HG02852 (cell line): ENCODE measurements around the gene WASF3.

Experiments used
- ATAC-seq: cut with Tn5 transposase; IDR thresholded peaks from one replicate; pipeline ENCODE4 v1.9.1; 2021; ENCODE audit warnings: mild to moderate bottlenecking, moderate library complexity; ENCODE audit not compliant: unreplicated experiment

WASF3 gene

DNA sequence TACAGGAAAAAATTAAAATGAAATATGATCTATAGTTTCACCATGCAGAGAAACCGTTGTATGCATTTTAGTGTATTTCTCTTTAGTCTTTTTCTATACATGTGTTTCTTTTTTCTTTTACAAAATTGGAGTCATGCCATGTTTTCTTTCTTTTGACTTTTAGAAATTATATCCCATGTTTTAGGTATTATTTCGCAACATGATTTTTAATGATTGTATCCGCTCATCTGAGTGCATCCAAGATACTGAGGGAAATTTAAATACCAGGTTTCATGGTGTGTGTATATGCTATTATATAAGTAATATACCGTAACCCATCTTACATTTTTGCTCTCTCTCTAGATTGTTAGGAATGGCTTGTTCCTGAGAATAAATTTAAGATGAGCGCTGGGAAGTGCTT lies 120.8 kb downstream of the WASF3 start:
- ATAC-seq = no peak

DNA sequence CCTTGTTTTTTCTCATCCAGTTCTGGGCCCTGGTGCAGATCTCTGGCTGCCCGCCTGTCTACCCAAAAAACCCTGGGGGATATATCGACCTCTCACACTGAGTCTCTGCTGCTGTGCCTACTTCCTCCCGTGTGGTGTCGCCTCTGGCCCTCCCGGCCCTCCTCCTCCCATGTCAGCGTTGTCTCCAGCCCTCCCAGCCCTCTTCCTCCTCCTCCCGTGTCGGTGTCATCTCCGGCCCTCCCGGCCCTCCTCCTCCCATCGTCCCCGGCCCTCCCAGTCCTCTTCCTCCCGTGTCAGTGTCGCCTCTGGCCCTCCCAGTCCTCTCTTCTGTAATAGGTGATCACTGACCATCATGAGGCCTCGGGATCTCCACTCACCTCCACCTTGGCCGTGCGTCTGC lies 121.3 kb downstream of the WASF3 start:
- no peak for ATAC-seq

DNA sequence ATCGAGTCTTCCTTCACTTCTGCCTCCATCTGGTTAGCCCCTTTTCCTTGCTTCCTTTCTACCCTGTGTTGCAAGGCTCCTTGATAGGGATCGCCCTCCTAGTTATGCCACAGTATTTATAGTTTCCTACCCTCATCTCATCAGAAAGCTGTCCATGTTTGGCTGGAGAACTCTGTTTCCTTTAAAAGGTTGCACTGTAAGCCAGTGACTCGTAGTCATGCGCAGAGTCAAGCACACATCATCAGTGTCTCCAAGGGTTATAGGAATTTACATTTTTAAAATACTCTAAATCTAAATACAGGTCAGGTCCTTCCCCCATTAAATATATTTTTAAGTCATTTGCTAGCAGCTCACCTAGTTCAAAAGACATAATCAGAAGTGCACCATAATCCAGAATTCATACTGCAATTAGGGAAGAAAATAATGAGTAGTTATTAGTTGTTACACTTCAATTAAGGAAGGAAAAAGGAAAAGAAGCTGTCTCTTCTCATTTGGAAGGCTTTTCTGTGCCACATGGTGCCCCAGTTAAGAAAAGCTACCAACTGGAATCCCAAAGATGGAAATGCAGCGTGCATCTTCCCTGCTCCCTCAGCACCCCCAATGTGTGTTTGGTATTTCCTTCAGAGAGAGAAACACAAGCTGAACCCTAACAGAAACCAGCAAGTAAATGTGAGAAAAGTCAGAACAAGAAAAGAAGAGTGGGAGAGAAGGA lies 122.1 kb downstream of the WASF3 start:
- no peak for ATAC-seq

DNA sequence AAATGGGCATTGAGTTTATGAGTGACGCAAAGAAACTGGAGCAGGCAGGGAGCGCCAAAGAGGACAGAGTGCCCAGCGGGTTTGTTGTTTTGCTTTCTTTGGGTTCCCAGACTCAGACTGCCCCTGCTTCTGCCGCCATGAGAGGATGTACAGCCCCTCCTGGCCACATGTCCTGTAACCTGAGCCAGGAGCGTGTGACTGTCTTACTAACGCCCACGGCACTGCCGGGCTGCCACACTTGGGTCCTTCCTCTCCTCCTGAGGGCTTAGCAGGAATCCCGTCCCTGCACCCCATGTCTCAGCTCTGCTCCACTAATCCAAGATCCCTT lies 122.6 kb downstream of the WASF3 start:
- no peak for ATAC-seq

DNA sequence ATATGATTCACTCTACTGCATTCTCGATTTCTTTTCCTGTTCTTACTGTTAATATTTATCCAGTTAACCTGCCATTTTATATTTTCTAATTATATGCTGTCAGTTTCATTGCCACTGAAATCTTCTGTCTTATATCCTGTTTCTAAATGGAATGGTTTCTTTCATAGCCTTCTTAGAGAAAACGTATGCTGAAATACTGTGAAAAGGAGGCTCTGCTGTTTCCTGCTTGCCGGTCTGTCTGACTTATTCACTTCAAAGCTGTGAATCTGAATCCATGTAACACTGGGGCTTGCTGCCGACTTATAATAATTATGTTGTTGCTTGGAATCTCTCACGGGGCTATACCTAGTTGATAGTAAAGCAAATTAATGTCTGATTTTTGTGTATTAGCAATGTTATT lies 123.1 kb downstream of the WASF3 start:
- no peak for ATAC-seq

DNA sequence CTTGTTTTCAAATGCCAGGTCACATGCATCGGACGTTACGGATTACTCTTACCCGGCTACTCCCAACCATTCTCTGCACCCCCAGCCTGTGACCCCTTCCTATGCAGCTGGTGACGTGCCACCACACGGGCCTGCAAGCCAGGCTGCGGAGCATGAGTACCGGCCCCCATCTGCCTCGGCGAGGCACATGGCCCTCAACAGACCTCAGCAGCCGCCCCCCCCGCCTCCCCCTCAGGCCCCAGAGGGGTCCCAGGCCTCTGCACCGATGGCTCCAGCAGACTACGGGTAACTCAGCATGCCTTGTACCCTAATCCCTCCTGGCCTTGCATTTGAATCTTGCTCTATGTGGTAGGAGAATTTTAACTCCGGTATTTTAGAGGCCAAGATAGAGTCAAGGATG lies 123.6 kb downstream of the WASF3 start:
- no peak for ATAC-seq

DNA sequence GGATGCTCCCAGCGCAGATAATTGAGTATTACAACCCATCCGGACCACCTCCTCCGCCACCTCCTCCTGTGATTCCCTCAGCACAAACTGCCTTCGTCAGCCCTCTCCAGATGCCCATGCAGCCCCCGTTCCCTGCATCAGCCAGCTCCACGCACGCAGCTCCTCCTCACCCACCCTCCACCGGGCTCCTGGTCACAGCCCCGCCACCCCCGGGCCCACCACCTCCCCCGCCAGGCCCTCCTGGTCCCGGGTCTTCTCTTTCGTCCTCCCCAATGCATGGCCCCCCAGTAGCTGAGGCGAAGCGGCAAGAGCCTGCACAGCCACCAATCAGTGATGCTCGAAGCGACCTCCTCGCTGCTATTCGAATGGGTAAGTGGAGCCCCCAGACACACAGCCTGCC lies 125.1 kb downstream of the WASF3 start:
- no peak for ATAC-seq

DNA sequence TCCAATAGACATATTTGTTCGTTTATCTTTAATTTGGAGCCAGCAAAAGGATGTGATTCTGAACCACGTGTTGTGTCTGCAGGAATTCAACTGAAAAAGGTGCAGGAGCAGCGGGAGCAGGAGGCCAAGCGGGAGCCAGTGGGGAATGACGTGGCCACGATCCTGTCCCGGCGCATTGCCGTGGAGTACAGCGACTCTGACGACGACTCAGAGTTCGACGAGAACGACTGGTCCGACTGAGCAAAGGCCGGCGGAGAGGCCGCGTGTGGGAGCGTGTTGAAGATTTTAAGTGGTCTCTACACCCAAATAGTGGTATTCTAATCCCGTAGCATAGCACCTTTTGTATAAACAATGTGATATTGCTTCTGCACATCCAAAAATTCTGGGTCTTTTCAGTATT lies 128.1 kb downstream of the WASF3 start:
- no peak for ATAC-seq

DNA sequence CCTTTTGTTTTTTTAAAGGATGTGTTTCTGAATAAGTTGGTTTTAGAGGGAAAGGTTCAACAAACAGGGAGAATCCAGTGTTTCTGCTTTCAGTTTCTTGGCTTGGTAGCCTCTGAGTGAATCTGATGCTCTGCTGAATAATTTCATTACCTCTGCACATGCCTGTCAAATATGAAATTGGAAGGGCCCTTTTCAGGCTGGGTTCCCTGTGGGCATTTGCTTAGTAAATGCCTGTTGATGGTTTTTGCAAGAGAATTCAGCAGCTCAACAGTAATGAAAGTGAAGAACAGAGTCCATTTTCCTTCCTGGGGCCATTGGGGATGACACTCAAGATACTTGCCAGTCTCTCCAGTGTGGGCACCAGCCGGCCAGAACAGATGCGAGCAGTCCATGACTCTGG lies 128.8 kb downstream of the WASF3 start:
- no peak for ATAC-seq

DNA sequence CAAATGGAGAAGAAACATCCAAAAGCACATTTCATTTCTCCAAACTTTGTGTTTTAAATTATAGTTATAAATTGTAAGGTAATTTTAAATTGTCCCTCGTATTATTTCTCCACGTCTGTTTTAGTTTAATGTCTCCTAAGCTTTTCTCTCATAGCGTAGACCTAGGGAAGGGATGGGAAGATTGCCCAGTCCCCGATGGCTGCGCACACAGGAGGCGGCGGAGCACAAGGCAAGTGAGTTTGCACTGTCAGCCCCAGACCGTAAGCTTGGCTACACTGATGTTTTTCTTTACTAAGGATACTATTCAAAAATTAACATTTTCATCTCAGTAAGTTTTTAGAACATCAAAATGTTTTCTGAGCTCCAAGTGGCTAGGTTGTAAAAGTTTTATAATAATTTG lies 130.8 kb downstream of the WASF3 start:
- ATAC-seq = no peak

DNA sequence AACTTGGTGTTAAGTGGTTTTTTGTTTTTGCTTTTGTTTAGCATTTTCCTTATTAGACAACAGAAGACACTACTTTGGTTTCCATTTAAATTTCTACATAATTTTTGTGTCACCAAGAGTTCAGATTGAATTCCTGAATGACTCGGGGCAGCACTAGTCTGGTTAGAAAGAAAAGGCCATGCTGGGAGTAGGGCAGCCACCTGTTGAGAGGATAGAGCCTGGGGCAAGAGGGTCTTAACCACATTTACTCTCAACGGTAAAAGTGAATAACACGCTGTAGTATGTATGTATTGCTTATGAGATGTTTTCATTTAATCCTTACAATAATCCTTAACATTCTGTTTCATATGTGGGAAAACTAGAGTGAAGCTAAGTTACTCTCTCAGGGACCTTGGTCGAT lies 131.5 kb downstream of the WASF3 start:
- ATAC-seq = no peak

DNA sequence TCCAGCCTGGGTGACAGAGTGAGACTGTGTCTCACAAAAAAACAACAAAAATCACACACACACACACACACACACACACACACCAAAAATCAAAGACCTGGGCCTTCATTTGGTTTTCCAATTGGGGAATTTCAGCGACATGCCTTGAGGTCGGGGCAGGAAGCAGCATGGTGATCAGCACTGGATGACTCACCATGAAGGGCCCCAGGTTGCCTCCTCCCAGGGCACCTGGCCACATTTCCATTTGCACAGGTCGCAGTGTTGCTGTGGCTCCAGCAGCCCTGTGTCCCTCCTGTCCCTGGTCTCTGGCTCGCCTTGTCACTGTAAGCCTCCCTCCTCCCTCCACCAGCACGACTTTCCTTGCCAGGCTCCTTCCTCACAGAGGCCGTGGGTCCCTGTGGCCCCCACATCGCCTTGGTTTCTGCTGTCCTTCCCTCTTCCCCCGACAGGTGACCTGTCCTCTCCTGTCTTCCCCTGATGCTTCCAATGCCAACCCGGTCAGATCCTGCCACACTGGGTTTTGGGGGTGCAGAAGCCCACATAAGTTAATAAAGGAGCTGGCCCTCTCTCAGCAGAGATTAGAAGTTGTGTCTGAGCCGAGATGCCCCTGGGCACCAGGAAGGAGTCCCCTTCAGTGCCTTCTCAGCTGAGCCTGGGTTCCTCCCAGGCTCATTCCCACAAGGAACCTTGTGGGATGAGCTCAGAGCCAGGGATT lies 136.4 kb downstream of the WASF3 start:
- ATAC-seq = no peak

DNA sequence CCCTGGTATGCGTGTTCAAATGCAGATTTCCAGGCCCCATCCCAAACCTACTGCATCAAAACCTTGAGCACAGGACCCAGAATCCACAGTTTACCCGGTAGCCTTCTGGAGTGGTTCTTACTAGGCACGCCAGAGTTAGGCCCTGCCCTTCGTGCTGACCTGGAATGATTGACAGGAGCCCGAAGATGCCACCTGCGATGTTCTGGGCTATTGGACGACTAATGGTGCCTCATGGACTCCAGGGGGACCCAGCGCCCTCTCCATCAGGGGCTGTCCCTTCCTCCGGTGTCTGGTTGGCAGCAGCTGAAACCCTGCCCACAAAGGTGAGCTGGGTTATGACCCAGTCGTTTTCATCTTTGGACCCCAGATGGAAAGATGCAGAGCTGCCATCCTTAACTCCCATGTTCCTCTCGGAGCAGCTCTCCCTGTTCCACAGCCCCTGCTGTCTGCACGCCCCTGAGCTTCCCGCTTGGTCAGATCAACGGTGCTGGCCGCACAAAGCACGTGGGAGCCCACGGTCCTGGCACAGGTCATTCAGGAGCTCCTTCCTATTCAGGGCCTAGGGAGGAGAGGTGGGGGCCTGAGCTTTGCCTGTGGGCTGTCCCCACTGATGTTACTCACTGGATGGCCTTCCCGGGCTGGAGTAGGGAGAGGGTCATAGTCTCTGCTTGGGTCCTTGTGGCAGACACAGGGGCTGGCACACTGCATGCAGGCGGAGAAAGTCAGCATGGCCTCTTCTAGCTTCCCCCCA lies 137.3 kb downstream of the WASF3 start:
- no peak for ATAC-seq

DNA sequence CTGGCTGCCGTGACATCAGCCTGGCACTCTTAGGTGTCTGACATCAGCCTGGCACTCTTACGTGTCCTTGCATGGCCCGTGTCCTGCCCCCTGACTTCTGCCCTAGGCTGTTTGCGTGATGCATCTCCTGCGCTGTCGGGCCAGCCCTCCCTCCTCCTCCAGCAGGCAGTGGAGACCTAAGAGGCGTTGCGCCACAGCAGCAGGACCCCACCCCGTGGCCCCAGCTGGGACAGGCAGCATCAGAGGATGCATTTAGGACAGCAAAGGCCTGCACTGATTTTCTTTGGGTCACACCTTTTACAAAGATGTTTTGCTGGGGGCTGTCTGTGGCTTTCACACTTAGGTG lies 137.8 kb downstream of the WASF3 start:
- no peak for ATAC-seq

DNA sequence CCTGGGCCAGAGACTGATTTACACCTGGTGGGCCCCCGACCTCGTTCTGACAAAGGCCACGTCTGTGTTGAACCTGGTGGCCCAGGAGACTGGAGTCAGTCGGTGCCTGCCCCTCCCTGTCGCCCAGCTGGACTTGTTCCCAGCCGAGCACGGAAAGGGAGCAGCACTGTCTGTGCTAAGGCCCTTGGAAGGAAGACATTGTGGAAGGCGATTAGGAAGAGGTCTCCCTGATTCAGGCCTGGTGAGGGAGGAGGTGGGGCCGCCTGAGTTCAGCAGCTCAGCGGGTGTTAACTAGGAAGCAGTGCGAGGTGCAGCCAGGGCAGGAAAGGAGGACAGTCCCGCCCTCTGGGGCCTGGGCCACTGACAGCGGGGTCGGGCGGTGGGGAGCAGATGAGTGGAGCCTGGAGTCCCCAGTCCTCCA lies 138.4 kb downstream of the WASF3 start:
- ATAC-seq = no peak

DNA sequence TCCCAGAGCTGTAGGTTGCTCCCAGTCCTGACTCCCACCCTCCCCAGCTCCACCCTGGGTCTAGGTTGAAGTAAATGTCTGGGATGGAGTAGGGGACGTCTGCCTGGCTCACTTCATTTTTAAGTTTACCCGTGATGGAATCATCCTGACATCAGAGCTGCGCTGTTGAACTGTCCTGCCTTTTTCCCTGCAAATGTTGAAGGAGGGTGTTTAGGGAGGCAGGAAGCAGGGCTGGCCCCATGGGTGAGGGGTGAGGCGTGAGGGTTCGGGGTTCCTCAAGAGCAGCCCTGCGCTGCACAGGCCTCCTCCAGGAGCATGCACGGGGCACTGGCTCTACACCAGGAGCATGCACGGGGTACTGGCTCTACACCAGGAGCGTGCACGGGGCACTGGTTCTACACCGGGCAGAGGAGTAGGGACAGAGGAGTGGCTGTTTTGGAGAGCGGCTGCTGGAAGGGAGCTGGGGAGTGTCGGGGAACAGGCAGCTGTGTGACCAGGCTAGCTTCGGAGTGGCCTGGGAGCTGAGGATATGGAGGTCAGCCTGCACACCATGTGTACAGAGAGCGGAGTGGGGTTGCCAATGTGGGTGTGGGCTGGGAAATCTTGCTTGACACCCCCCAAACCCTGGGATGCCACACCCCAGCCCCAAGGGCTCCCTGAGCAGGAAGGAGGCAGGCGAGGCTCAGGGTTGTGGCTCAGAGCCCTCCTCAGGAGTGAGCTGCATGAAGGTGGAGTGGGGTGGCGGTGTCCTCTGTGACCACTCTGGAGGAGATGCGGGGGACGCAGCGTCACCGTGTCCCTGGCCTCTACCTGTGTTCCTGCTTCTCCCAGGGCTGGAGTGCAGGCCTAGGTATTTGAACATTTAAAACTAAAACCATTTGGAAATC lies 139.8 kb downstream of the WASF3 start:
- no peak for ATAC-seq

DNA sequence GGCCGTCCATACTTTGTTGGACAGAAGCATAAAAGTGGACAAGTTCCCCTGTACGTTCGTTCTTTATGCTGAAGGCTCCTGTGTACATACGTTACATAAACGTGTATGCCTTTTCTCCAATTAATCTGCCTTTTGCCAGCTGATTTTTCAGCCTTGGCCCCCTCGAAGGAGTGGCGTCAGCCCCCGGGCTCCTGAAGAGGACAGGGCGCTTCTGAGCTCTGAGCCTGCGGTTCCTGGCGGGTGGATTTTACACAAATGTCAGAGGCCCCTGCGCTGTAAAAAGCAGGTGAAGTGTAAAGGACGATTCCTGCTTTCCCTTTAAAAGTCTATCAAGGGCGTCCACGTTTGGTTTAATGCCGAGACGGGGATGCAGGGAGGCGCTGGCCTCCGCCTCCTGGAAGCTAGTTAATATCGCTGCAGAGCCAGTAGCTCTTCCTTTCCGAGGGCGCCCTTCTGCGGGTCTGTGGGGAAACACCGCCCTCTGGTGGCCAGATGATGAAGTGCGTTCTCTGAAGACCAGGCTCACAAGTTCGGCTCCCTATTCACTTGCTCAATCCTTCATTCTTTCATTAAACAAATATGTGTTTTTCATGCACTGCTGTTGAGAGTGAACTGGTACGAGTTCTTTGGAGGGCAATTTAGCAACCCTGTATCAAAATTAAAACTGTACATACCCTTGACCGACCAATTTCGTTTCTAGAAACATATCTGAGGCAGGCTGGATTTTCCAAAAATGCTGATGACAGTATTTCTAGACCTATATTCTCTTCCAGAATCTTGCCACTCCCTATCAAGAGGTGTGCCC lies 141.1 kb downstream of the WASF3 start:
- ATAC-seq = no peak

DNA sequence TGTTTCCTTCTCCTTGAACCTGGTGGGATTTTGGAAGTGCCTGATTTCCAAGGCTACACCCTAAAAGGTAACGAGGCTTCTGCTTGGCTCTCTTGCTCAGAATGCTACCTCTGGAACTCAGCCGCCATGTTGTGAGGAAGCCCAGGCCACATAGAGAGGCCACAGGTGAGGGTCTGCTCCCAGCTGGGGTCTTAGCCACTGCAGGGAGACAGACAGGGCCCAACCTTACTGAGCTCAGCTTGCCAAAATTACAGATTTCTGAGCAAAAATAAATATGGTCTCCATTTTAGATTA lies 141.7 kb downstream of the WASF3 start:
- no peak for ATAC-seq

DNA sequence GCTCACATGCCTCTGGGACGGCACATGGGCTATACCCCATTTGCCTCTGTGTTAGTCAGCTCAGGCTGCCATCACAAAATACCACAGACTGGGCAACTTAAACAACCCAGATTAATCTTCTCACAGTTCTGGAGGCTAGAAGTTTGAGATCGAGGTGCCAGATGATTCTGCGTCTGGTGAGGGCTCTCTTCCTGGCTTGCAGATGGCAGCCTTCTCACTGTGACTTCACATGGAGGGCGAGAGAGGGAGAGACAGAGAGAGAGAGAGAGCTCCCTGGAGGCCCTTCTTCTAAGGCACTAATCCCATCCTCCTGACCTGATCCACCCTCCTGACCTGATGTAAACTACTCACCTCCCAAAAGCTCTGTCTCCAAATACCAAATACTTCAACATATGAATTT lies 148.1 kb downstream of the WASF3 start:
- ATAC-seq = no peak

DNA sequence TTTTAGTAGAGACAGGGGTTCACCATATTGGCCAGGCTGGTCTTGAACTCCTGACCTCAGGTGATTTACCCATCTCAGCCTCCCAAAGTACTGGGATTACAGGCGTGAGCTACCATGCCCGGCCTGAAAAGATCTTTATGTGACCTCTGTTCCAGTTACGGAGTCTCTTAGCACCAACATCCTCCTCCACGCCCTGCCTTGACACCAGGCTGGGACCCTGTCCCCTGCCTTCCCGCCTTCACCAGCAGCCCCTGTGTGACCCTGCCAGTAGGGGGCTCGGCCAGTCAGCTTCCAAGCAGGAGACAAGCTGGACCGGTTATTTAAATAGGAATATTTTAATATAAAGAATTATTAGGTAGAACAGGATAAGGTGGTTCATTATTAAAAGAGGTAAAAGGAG lies 148.9 kb downstream of the WASF3 start:
- ATAC-seq = no peak
